Measurements from ENCODE around the gene HSPG2.
"Not testable (repeated sequence)": the region's sequence is repeated elsewhere in the genome, so short reads cannot be mapped to it uniquely, and the experiment has no call there.

DNA sequence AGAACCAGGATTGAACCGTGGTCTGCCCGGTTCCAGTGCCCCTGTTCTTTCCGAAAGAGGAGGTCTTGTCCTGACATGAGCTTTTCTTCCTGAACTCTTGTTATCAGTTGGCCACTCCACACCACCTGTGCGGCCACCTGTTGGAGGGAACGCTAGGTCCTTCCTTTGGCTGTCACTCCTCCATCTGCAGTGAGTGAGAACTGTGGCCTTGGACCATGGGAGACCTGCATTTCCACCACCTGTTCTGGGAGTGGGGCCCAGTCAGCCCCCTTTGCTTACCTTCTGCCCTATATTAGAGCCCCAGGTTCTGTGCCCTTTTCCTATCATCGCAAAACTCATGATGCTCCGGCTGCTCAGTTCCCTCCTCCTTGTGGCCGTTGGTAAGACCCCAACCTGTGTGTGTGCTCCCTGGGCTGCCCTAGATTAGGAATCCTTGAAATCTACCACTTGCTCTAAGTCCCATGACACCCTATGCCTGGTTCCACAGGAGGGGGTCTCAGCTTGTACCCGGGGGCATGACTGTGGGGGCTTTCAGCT is 39.7 kb upstream of the HSPG2 start, which contains the start of gene CELA3B:
- TF ChIP-seq, protein P1, sequence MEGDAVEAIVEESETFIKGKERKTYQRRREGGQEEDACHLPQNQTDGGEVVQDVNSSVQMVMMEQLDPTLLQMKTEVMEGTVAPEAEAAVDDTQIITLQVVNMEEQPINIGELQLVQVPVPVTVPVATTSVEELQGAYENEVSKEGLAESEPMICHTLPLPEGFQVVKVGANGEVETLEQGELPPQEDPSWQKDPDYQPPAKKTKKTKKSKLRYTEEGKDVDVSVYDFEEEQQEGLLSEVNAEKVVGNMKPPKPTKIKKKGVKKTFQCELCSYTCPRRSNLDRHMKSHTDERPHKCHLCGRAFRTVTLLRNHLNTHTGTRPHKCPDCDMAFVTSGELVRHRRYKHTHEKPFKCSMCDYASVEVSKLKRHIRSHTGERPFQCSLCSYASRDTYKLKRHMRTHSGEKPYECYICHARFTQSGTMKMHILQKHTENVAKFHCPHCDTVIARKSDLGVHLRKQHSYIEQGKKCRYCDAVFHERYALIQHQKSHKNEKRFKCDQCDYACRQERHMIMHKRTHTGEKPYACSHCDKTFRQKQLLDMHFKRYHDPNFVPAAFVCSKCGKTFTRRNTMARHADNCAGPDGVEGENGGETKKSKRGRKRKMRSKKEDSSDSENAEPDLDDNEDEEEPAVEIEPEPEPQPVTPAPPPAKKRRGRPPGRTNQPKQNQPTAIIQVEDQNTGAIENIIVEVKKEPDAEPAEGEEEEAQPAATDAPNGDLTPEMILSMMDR (IDR thresholded peaks at IDR 0.05; ENCODE audit: poor library complexity): not testable (repeated sequence)
- not testable (repeated sequence) for TF ChIP-seq EZH2phosphoT487 (IDR thresholded peaks at IDR 0.05; ENCODE audit: low read depth, severe bottlenecking, unreplicated experiment); EZH2 (IDR thresholded peaks at IDR 0.05; ENCODE audit: borderline replicate concordance)
